Endodermal cell (in vitro differentiated cells): ENCODE data around the gene ZBTB8B. TPM values are rescaled to one million over a fixed set of nuclear protein-coding genes. Genes with fewer than 3 reads are reported as not detected.

Experiments
- DNase-seq: peaks from one replicate; pipeline ENCODE4 v3.0.0-alpha.2; 2017
- H3K27ac ChIP-seq: 2 replicates; pipeline ENCODE4 v1.5.1; 2013; ENCODE audit warnings: mild to moderate bottlenecking, low read depth, low read length, moderate library complexity
- H3K27me3 ChIP-seq: 2 replicates; pipeline ENCODE4 v1.6.1; 2013; ENCODE audit warnings: mild to moderate bottlenecking, low read length, moderate library complexity; ENCODE audit not compliant: insufficient read depth, control insufficient read depth, poor library complexity, severe bottlenecking
- H3K36me3 ChIP-seq: 2 replicates; pipeline ENCODE4 v1.7.0; 2013; ENCODE audit warnings: mild to moderate bottlenecking, low read length, moderate library complexity; ENCODE audit not compliant: control insufficient read depth, insufficient read depth
- H3K4me1 ChIP-seq: one replicate; pipeline ENCODE4 v1.7.0; 2013; ENCODE audit warnings: low read length; ENCODE audit not compliant: control insufficient read depth, insufficient read depth
- H3K4me3 ChIP-seq: 2 replicates; pipeline ENCODE4 v1.5.1; 2013; ENCODE audit warnings: mild to moderate bottlenecking, low read length, moderate library complexity
- H3K9ac ChIP-seq: 2 replicates; pipeline ENCODE4 v1.6.1; 2013; ENCODE audit warnings: mild to moderate bottlenecking, low read length, moderate library complexity; ENCODE audit not compliant: poor library complexity, severe bottlenecking; ENCODE audit errors: extremely low read depth
- H3K9me3 ChIP-seq: 2 replicates; pipeline ENCODE4 v1.6.1; 2013; ENCODE audit warnings: mild to moderate bottlenecking, low read length, moderate library complexity; ENCODE audit not compliant: control insufficient read depth
- H3K27ac Mint-ChIP-seq: 2 replicates; pipeline ENCODE4 v1.8.0; 2020; ENCODE audit warnings: mixed read lengths
- H3K27me3 Mint-ChIP-seq: 2 replicates; pipeline ENCODE4 v1.8.0; 2021; ENCODE audit warnings: mild to moderate bottlenecking, mixed read lengths; ENCODE audit not compliant: insufficient read depth
- H3K36me3 Mint-ChIP-seq: 2 replicates; pipeline ENCODE4 v1.8.0; 2020; ENCODE audit warnings: low read depth, mixed read lengths
- H3K4me1 Mint-ChIP-seq: 2 replicates; pipeline ENCODE4 v1.8.0; 2020; ENCODE audit warnings: mixed read lengths
- H3K4me3 Mint-ChIP-seq: 2 replicates; pipeline ENCODE4 v1.8.0; 2020; ENCODE audit warnings: mild to moderate bottlenecking, moderate library complexity, mixed read lengths
- H3K9me3 Mint-ChIP-seq: 2 replicates; pipeline ENCODE4 v1.8.0; 2020; ENCODE audit warnings: mild to moderate bottlenecking, mixed read lengths
- CTCF ChIP-seq: fragments of 200-600 bp; sonication (generic); conservative IDR thresholded peaks from 2 replicates; pipeline ENCODE4 v1.5.0; 2021; ENCODE audit warnings: antibody characterized with exemption, mild to moderate bottlenecking
- whole genome bisulfite sequencing, 2 experiments: methylation state at CpG; one replicate each; pipeline versions ENCODE4 v1.1.5 to v1.1.7; 2013; ENCODE audit warnings: missing lambda C conversion rate in 2 of 2, mixed read lengths in 1 of 2; ENCODE audit not compliant: insufficient coverage in 1 of 2, insufficient read length in 1 of 2; 5-methylcytosine and 5-hydroxymethylcytosine counted together
- total RNA-seq, 2 donors: library from RNA; stranded (reverse); fragmentation: NEBNext Ultra II Directional in 1 of 2; extraction: Animal tissue kit (Norgen Biotek cat#: 25700) in 1 of 2; gene quantifications; 2 replicates in 1 of 2; 3 replicates in 1 of 2; pipeline ENCODE4 v1.2.1, GENCODE V29; 2021

Gene ZBTB8B
- total RNA-seq, 2 donors from 2014 or later, result 2.7 to 5.0 TPM

GRCh38 chr1:32508761-32509160, 43.9 kb downstream of the ZBTB8B start:
- Mint-ChIP-seq H3K9me3 (peaks cover 4% of the 10 kb centered on the region), H3K27me3 (peaks cover 2% of the 10 kb centered on the region), H3K4me3 (no peak overlapping the region), H3K4me1 (no peaks in the 10 kb centered on the region), H3K36me3 (no peaks in the 10 kb centered on the region), H3K27ac (no peak overlapping the region)
- H3K36me3 ChIP-seq, result no peaks in the 10 kb centered on the region
- WGBS, 2 experiments, result 88 to 100% methylated on average over 1 to 5 of the region's 5 CpGs
- no peaks in the 10 kb centered on the region for H3K27me3 ChIP-seq
- H3K9me3 ChIP-seq, result no peaks in the 10 kb centered on the region
- no peak overlapping the region for H3K27ac ChIP-seq
- H3K4me3 ChIP-seq, result no peak overlapping the region
- no peak overlapping the region for H3K9ac ChIP-seq
- TF ChIP-seq CTCF, result no peak
- no peaks in the 10 kb centered on the region for H3K4me1 ChIP-seq
- DNase-seq, result no peak

- no peak for TF ChIP-seq CTCF
- Mint-ChIP-seq H3K27ac (no peak overlapping the region), H3K4me3 (no peak overlapping the region), H3K36me3 (no peaks in the 10 kb centered on the region), H3K27me3 (peaks cover 2% of the 10 kb centered on the region), H3K9me3 (peaks cover 5% of the 10 kb centered on the region), H3K4me1 (no peaks in the 10 kb centered on the region)
- H3K9ac ChIP-seq, result no peak overlapping the region
- H3K27ac ChIP-seq, result no peak overlapping the region
- no peaks in the 10 kb centered on the region for H3K27me3 ChIP-seq
- no peaks in the 10 kb centered on the region for H3K36me3 ChIP-seq
- DNase-seq, result no peak
- no peaks in the 10 kb centered on the region for H3K4me1 ChIP-seq
- 89 to 97% methylated on average over 1 of the region's 1 CpG for WGBS, 2 experiments
- no peaks in the 10 kb centered on the region for H3K9me3 ChIP-seq
- no peak overlapping the region for H3K4me3 ChIP-seq
Observed at GRCh38 chr1:32509939-32510338, 45.1 kb downstream of the ZBTB8B start.

Other genes starting within 250 kb of the ZBTB8B start
- 10 to 100 TPM; 35.1 to 35.5 TPM for gene TMEM234, start 242.7 kb upstream of the ZBTB8B start, total RNA-seq
- 100 to 1,000 TPM; 194 to 198 TPM for gene EIF3I, start 242.7 kb upstream of the ZBTB8B start, total RNA-seq
- gene FAM167B, start 217.8 kb upstream of the ZBTB8B start, total RNA-seq, result 1 to 10 TPM; 1.1 to 2.9 TPM
- 1 to 10 TPM; 1.8 to 4.4 TPM for gene LCK, start 213.8 kb upstream of the ZBTB8B start, total RNA-seq
- 100 to 1,000 TPM; 150 to 160 TPM for gene HDAC1, start 173.0 kb upstream of the ZBTB8B start, total RNA-seq
- 100 to 1,000 TPM; 484 to 543 TPM for gene MARCKSL1, start 128.8 kb upstream of the ZBTB8B start, total RNA-seq
- gene FAM229A, start 102.6 kb upstream of the ZBTB8B start, total RNA-seq, result 1 to 10 TPM; 6.8 to 8.4 TPM
- gene TSSK3, start 102.5 kb upstream of the ZBTB8B start, total RNA-seq, result 1 to 10 TPM; 3.4 to 6.4 TPM
- gene BSDC1, start 70.6 kb upstream of the ZBTB8B start, total RNA-seq, result 10 to 100 TPM; 61.7 to 68.3 TPM
- gene ZBTB8A, start 74.4 kb downstream of the ZBTB8B start, total RNA-seq, result 10 to 100 TPM; 22.6 to 25.3 TPM
- gene ZBTB8OS, start 185.5 kb downstream of the ZBTB8B start, total RNA-seq, result 10 to 100 TPM; 85.1 to 99.4 TPM
- gene RBBP4, start 186.1 kb downstream of the ZBTB8B start, total RNA-seq, result 100 to 1,000 TPM; 521 to 678 TPM
- under 1 TPM in 1 of 2 donors, not detected in 1; 0.18 TPM for gene SYNC, start 237.7 kb downstream of the ZBTB8B start, total RNA-seq